Measurements from ENCODE around the gene OR56B4. TPM values are rescaled to one million over a fixed set of nuclear protein-coding genes. Genes with fewer than 3 reads are reported as not detected.
"Not testable (repeated sequence)": the region's sequence is repeated elsewhere in the genome, so short reads cannot be mapped to it uniquely, and the experiment has no call there.

The OR56B4 gene
- total RNA-seq, 4 donors from 2014 or later: not detected

GRCh38 chr11:6142936-6143335 lies 35.5 kb downstream of the OR56B4 start:
- intact Hi-C loops (cut with DNase I; ENCODE audit: low total_unique reads): no loop called here
- Histone ChIP-seq H3K36me3 (no peaks in the 10 kb centered on the region), H3K9me3 (no peaks in the 10 kb centered on the region), H3K27ac (no peak overlapping the region), H3K27me3 (no peaks in the 10 kb centered on the region), H3K4me3 (no peak overlapping the region), H3K4me1 (no peaks in the 10 kb centered on the region)
- no peak for DNase-seq
- TF ChIP-seq POLR2A (IDR thresholded peaks at IDR 0.05) (no peak), CTCF (IDR thresholded peaks at IDR 0.05) (no peak)

- H3K27me3 ChIP-seq; H3K27ac ChIP-seq; H3K36me3 ChIP-seq; DNase-seq; H3K9me3 ChIP-seq; H3K4me3 ChIP-seq; intact Hi-C loops (cut with DNase I; ENCODE audit: low total_unique reads); H3K4me1 ChIP-seq: not testable (repeated sequence)
Observed at GRCh38 chr11:6143737-6144136, 36.3 kb downstream of the OR56B4 start.

GRCh38 chr11:6151117-6151516 lies 43.6 kb downstream of the OR56B4 start:
- intact Hi-C loops (cut with DNase I; ENCODE audit: low total_unique reads): no loop called here
- H3K27ac ChIP-seq: no peak overlapping the region
- H3K9me3 ChIP-seq: no peaks in the 10 kb centered on the region
- no peak overlapping the region for H3K4me3 ChIP-seq
- H3K27me3 ChIP-seq: no peaks in the 10 kb centered on the region
- DNase-seq: no peak
- no peak for TF ChIP-seq CTCF (IDR thresholded peaks at IDR 0.05)
- no peak for TF ChIP-seq POLR2A (IDR thresholded peaks at IDR 0.05)
- no peaks in the 10 kb centered on the region for H3K36me3 ChIP-seq
- no peaks in the 10 kb centered on the region for H3K4me1 ChIP-seq

- intact Hi-C loops (cut with DNase I; ENCODE audit: low total_unique reads): no loop called here
- H3K27ac ChIP-seq: no peak overlapping the region
- H3K27me3 ChIP-seq: no peaks in the 10 kb centered on the region
- H3K4me3 ChIP-seq: no peak overlapping the region
- H3K36me3 ChIP-seq: no peaks in the 10 kb centered on the region
- no peak for DNase-seq
- H3K4me1 ChIP-seq: no peaks in the 10 kb centered on the region
- H3K9me3 ChIP-seq: no peaks in the 10 kb centered on the region
- TF ChIP-seq POLR2A (IDR thresholded peaks at IDR 0.05): no peak
- no peak for TF ChIP-seq CTCF (IDR thresholded peaks at IDR 0.05)
Observed at GRCh38 chr11:6152126-6152525, 44.6 kb downstream of the OR56B4 start.

GRCh38 chr11:6156628-6157359 lies 49.3 kb downstream of the OR56B4 start:
- Histone ChIP-seq H3K27ac (no peak overlapping the region), H3K4me1 (no peaks in the 10 kb centered on the region), H3K4me3 (no peak overlapping the region), H3K36me3 (no peaks in the 10 kb centered on the region), H3K9me3 (no peaks in the 10 kb centered on the region), H3K27me3 (no peaks in the 10 kb centered on the region)
- no peak for DNase-seq
- no peak for TF ChIP-seq CTCF (IDR thresholded peaks at IDR 0.05)
- intact Hi-C loops (cut with DNase I; ENCODE audit: low total_unique reads): no loop called here

Other genes with a start within 250 kb of the OR56B4 start
- gene OR52E8, start 250.0 kb upstream of the OR56B4 start, total RNA-seq: not detected
- not detected for gene OR52E4, start 227.1 kb upstream of the OR56B4 start, total RNA-seq
- gene OR52E5, start 214.5 kb upstream of the OR56B4 start, total RNA-seq: not detected
- not detected for gene OR56A3, start 165.4 kb upstream of the OR56B4 start, total RNA-seq
- gene OR56A5, start 139.2 kb upstream of the OR56B4 start, total RNA-seq: not detected
- gene OR52L1, start 120.7 kb upstream of the OR56B4 start, total RNA-seq: not detected
- gene OR56A4, start 100.7 kb upstream of the OR56B4 start, total RNA-seq: not detected
- under 1 TPM in 2 of 4 donors, not detected in 2; 0.07 to 0.12 TPM for gene OR56A1, start 76.9 kb upstream of the OR56B4 start, total RNA-seq
- gene OR52B2, start 62.6 kb downstream of the OR56B4 start, total RNA-seq: not detected
- gene OR52W1, start 91.5 kb downstream of the OR56B4 start, total RNA-seq: not detected
- gene C11orf42, start 97.9 kb downstream of the OR56B4 start, total RNA-seq: not detected
- 10 to 100 TPM; 15.4 to 39.8 (median 30.7) TPM for gene FHIP1B, start 127.0 kb downstream of the OR56B4 start, total RNA-seq
- under 1 TPM in 3 of 4 donors, not detected in 1; 0.26 to 0.90 (median 0.30) TPM for gene CNGA4, start 131.4 kb downstream of the OR56B4 start, total RNA-seq
- gene CCKBR, start 152.2 kb downstream of the OR56B4 start, total RNA-seq: not detected
- gene CAVIN3, start 212.8 kb downstream of the OR56B4 start, total RNA-seq: 100 to 1,000 TPM in 2 of 4 donors, 10 to 100 TPM in 2; 78.8 to 388 (median 107) TPM

Measured in uterus (tissue), 4 donors.